GM23338 (cell line): ENCODE data around the gene KCNMA1.

Experiments
- EZH2 ChIP-seq: fragments of 200-600 bp; sonication (generic); IDR thresholded peaks from one replicate; pipeline ENCODE4 v1.8.0; 2017; ENCODE audit warnings: antibody characterized with exemption, mild to moderate bottlenecking, low read depth; ENCODE audit not compliant: unreplicated experiment
- EZH2phosphoT487 ChIP-seq: fragments of 200-600 bp; sonication (generic); IDR thresholded peaks from one replicate; pipeline ENCODE4 v1.8.1; 2018; ENCODE audit warnings: antibody characterized with exemption; ENCODE audit not compliant: unreplicated experiment
- JUNB ChIP-seq: IDR thresholded peaks from one replicate; pipeline ENCODE4 v1.6.1; 2016; ENCODE audit warnings: antibody characterized with exemption; ENCODE audit not compliant: unreplicated experiment
- NANOG ChIP-seq: IDR thresholded peaks from 2 replicates; pipeline ENCODE4 v1.6.1; 2016; ENCODE audit warnings: antibody characterized with exemption, borderline replicate concordance
- POLR2AphosphoS5 ChIP-seq: IDR thresholded peaks from 2 replicates; pipeline ENCODE4 v1.6.1; 2016; ENCODE audit warnings: antibody characterized with exemption, low read depth
- ZNF114 ChIP-seq: fragments of 250-450 bp; sonication (Bioruptor Pico); IDR thresholded peaks from 2 replicates; pipeline ENCODE4 v1.5.0; 2020; ENCODE audit warnings: mild to moderate bottlenecking, moderate library complexity
- ZNF331 ChIP-seq: fragments of 250-450 bp; sonication (Bioruptor Pico); IDR thresholded peaks from 2 replicates; pipeline ENCODE4 v1.5.0; 2020; ENCODE audit warnings: low read depth, mild to moderate bottlenecking, moderate library complexity
- TF ChIP-seq, protein P1 (sequence below), 2 experiments: fragments of 200-600 bp in 1 of 2; sonication (generic) in 1 of 2; conservative IDR thresholded peaks; 2 replicates each; pipeline versions ENCODE4 v1.5.1 to v1.6.1; 2016 to 2017; ENCODE audit warnings: antibody characterized with exemption in 2 of 2, low read depth in 2 of 2, mild to moderate bottlenecking in 2 of 2, moderate library complexity in 1 of 2
- TF ChIP-seq, protein P2 (sequence below): IDR thresholded peaks from one replicate; pipeline ENCODE4 v1.6.1; 2018; ENCODE audit warnings: antibody characterized with exemption; ENCODE audit not compliant: unreplicated experiment
- TF ChIP-seq, protein P3 (sequence below): IDR thresholded peaks from 2 replicates; pipeline ENCODE4 v1.6.1; 2016; ENCODE audit warnings: antibody characterized with exemption

DNA sequence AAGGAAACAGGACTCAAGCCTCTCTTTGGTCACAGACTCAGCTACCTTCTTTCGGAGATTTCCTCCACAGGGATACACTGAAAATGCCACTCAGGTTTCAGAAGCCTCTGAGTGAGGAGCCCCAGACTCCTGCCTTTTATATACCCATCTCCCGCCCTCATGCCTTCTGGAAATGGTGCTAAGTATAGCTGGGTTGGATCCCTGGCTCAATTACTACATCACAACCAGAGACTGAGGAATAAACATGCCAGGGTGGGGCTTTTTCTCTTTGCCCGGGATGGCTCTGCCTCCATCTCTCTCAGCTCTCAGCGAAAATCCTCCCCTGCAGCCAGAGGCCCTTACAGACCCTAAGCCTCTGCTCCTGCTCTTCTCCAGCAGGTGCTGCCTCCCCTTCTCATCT is 299.5 kb downstream of the KCNMA1 start:
- TF ChIP-seq, protein P1, sequence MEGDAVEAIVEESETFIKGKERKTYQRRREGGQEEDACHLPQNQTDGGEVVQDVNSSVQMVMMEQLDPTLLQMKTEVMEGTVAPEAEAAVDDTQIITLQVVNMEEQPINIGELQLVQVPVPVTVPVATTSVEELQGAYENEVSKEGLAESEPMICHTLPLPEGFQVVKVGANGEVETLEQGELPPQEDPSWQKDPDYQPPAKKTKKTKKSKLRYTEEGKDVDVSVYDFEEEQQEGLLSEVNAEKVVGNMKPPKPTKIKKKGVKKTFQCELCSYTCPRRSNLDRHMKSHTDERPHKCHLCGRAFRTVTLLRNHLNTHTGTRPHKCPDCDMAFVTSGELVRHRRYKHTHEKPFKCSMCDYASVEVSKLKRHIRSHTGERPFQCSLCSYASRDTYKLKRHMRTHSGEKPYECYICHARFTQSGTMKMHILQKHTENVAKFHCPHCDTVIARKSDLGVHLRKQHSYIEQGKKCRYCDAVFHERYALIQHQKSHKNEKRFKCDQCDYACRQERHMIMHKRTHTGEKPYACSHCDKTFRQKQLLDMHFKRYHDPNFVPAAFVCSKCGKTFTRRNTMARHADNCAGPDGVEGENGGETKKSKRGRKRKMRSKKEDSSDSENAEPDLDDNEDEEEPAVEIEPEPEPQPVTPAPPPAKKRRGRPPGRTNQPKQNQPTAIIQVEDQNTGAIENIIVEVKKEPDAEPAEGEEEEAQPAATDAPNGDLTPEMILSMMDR (conservative IDR thresholded peaks at IDR 0.05; ENCODE audit: low read depth in 2 of 2): no peak
- TF ChIP-seq EZH2phosphoT487 (no peak), POLR2AphosphoS5 (no peak), EZH2 (no peak), NANOG (no peak), ZNF114 (CRISPR knock-in tag) (no peak), JUNB (no peak), ZNF331 (CRISPR knock-in tag) (no peak)
- TF ChIP-seq, protein P2, sequence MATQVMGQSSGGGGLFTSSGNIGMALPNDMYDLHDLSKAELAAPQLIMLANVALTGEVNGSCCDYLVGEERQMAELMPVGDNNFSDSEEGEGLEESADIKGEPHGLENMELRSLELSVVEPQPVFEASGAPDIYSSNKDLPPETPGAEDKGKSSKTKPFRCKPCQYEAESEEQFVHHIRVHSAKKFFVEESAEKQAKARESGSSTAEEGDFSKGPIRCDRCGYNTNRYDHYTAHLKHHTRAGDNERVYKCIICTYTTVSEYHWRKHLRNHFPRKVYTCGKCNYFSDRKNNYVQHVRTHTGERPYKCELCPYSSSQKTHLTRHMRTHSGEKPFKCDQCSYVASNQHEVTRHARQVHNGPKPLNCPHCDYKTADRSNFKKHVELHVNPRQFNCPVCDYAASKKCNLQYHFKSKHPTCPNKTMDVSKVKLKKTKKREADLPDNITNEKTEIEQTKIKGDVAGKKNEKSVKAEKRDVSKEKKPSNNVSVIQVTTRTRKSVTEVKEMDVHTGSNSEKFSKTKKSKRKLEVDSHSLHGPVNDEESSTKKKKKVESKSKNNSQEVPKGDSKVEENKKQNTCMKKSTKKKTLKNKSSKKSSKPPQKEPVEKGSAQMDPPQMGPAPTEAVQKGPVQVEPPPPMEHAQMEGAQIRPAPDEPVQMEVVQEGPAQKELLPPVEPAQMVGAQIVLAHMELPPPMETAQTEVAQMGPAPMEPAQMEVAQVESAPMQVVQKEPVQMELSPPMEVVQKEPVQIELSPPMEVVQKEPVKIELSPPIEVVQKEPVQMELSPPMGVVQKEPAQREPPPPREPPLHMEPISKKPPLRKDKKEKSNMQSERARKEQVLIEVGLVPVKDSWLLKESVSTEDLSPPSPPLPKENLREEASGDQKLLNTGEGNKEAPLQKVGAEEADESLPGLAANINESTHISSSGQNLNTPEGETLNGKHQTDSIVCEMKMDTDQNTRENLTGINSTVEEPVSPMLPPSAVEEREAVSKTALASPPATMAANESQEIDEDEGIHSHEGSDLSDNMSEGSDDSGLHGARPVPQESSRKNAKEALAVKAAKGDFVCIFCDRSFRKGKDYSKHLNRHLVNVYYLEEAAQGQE: no peak
- TF ChIP-seq, protein P3, sequence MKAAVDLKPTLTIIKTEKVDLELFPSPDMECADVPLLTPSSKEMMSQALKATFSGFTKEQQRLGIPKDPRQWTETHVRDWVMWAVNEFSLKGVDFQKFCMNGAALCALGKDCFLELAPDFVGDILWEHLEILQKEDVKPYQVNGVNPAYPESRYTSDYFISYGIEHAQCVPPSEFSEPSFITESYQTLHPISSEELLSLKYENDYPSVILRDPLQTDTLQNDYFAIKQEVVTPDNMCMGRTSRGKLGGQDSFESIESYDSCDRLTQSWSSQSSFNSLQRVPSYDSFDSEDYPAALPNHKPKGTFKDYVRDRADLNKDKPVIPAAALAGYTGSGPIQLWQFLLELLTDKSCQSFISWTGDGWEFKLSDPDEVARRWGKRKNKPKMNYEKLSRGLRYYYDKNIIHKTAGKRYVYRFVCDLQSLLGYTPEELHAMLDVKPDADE: no peak
